ENCODE results near the gene OLFML1.

Gene OLFML1

GRCh38 chr11:7484131-7484530 is 1.2 kb upstream of the OLFML1 start:
- no peak for DNase-seq

GRCh38 chr11:7484645-7485044 is 661 bp upstream of the OLFML1 start:
- no peak for DNase-seq

GRCh38 chr11:7486098-7486780 is 933 bp downstream of the OLFML1 start:
- no peak for DNase-seq

- DNase-seq, result no peak
These were observed 1.5 kb downstream of the OLFML1 start for GRCh38 chr11:7486781-7487140.

- DNase-seq, result no peak
These were observed 2.1 kb downstream of the OLFML1 start for GRCh38 chr11:7487360-7487759.

GRCh38 chr11:7488681-7489080 is 3.4 kb downstream of the OLFML1 start:
- DNase-seq, result no peak

GRCh38 chr11:7489376-7489775 is 4.1 kb downstream of the OLFML1 start:
- DNase-seq, result no peak

GRCh38 chr11:7490054-7490453 is 4.7 kb downstream of the OLFML1 start:
- DNase-seq, result no peak

GRCh38 chr11:7490535-7490934 is 5.2 kb downstream of the OLFML1 start:
- DNase-seq, result no peak

GRCh38 chr11:7492253-7492652 is 6.9 kb downstream of the OLFML1 start:
- DNase-seq, result no peak

GRCh38 chr11:7493670-7494069 is 8.4 kb downstream of the OLFML1 start:
- DNase-seq, result no peak

- DNase-seq, result no peak
These were observed 8.9 kb downstream of the OLFML1 start for GRCh38 chr11:7494086-7494745.

- no peak for DNase-seq
These were observed 10.7 kb downstream of the OLFML1 start for GRCh38 chr11:7495882-7496551.

- DNase-seq, result no peak
These were observed 12.9 kb downstream of the OLFML1 start for GRCh38 chr11:7498193-7498592.

- DNase-seq, result no peak
These were observed 13.8 kb downstream of the OLFML1 start for GRCh38 chr11:7499081-7499480.

- DNase-seq, result no peak
These were observed 14.9 kb downstream of the OLFML1 start for GRCh38 chr11:7500251-7500650.

- DNase-seq, result no peak
These were observed 15.9 kb downstream of the OLFML1 start for GRCh38 chr11:7501251-7501650.

- no peak for DNase-seq
These were observed 16.6 kb downstream of the OLFML1 start for GRCh38 chr11:7501894-7502293.

- no peak for DNase-seq
These were observed 20.9 kb downstream of the OLFML1 start for GRCh38 chr11:7506243-7506642.

GRCh38 chr11:7508087-7508486 is 22.8 kb downstream of the OLFML1 start:
- DNase-seq, result no peak

- no peak for DNase-seq
These were observed 24.7 kb downstream of the OLFML1 start for GRCh38 chr11:7509966-7510365.

- no peak for DNase-seq
These were observed 26.1 kb downstream of the OLFML1 start for GRCh38 chr11:7511401-7511800.

- no peak for DNase-seq
These were observed 27.4 kb downstream of the OLFML1 start for GRCh38 chr11:7512525-7513233.

Measured in activated CD4-positive, CD25-positive, alpha-beta regulatory T cell treated with anti-CD3 and anti-CD28 coated beads, Interleukin-2, amount 50 U/mL, for 72 hours (primary cell).